ENCODE measurements around the gene TMEM196.

GRCh38 chr7:19754521-19755116, 18.8 kb downstream of the TMEM196 start:
- peak; percentile 81; the same call in 1 of the 2 replicates for TF ChIP-seq CTCF (IDR thresholded peaks at IDR 0.05)
- no peak for TF ChIP-seq POLR2AphosphoS5 (IDR thresholded peaks at IDR 0.05; ENCODE audit: low read depth, low read length)
- no peak for TF ChIP-seq REST (IDR thresholded peaks at IDR 0.05; ENCODE audit: insufficient read depth in 1 of 2, low read depth in 2 of 2, low read length in 1 of 2)
- no peak for TF ChIP-seq TCF7L2 (IDR thresholded peaks at IDR 0.05; ENCODE audit: low read depth, low read length)
- no peak for TF ChIP-seq SIN3A (IDR thresholded peaks at IDR 0.05; ENCODE audit: borderline replicate concordance, insufficient read depth, low read depth, low read length)
